Mesodermal cell (in vitro differentiated cells): ENCODE measurements around the gene SNRPA.
A peak's percentile ranks its signal among the peaks of the same experiment; 100 is the strongest.
"Not testable (repeated sequence)": the region's sequence is repeated elsewhere in the genome, so short reads cannot be mapped to it uniquely, and the experiment has no call there.

Experiments
- H3K27ac ChIP-seq: 2 replicates; pipeline ENCODE4 v1.7.0; 2013; ENCODE audit warnings: mild to moderate bottlenecking, low read depth, low read length, moderate library complexity; ENCODE audit not compliant: severe bottlenecking
- H3K36me3 ChIP-seq: 2 replicates; pipeline ENCODE4 v1.7.1; 2013; ENCODE audit warnings: mild to moderate bottlenecking, low read length, moderate library complexity; ENCODE audit not compliant: control insufficient read depth, insufficient read depth
- H3K4me1 ChIP-seq: one replicate; pipeline ENCODE4 v1.7.1; 2013; ENCODE audit warnings: mild to moderate bottlenecking, low read length; ENCODE audit not compliant: insufficient read depth, control insufficient read depth, poor library complexity, severe bottlenecking
- H3K4me3 ChIP-seq: 2 replicates; pipeline ENCODE4 v1.7.0; 2013; ENCODE audit warnings: low read length, control low read depth, mild to moderate bottlenecking; ENCODE audit not compliant: insufficient read depth, poor library complexity, severe bottlenecking; ENCODE audit errors: extremely low read depth
- H3K9me3 ChIP-seq: 2 replicates; pipeline ENCODE4 v1.7.1; 2013; ENCODE audit warnings: mild to moderate bottlenecking, low read length, moderate library complexity; ENCODE audit not compliant: control insufficient read depth
- WGBS, 2 experiments: methylation state at CpG; one replicate each; pipeline ENCODE4 v1.1.5; 2013; ENCODE audit warnings: missing lambda C conversion rate in 2 of 2; ENCODE audit not compliant: insufficient coverage in 2 of 2; 5-methylcytosine and 5-hydroxymethylcytosine counted together

Gene SNRPA

GRCh38 chr19:40777937-40778705, 27.1 kb downstream of the SNRPA start, which contains the start of gene RAB4B:
TSS of gene RAB4B (plus strand) at chr19:40778247. CDS start at chr19:40778376, 129 bp downstream.
- peak within 1 kb of the TSS; percentile 68 for H3K4me3 ChIP-seq
- peaks cover 17% of the 10 kb centered on the region for H3K4me1 ChIP-seq
- 0 to 1% methylated on average over 41 to 46 of the region's 56 CpGs for WGBS, 2 experiments
- peaks cover 9% of the 10 kb centered on the region for H3K36me3 ChIP-seq
- no peaks in the 10 kb centered on the region for H3K9me3 ChIP-seq
- H3K27ac ChIP-seq: peak within 1 kb of the TSS; percentile 100

GRCh38 chr19:40778706-40779284, 27.8 kb downstream of the SNRPA start:
- peak overlapping the region; percentile 100 for H3K27ac ChIP-seq
- H3K36me3 ChIP-seq: peaks cover 6% of the 10 kb centered on the region
- H3K4me3 ChIP-seq: peak overlapping the region; percentile 68
- H3K9me3 ChIP-seq: no peaks in the 10 kb centered on the region
- 4 to 9% methylated on average over 6 of the region's 7 CpGs for WGBS, 2 experiments
- peaks cover 17% of the 10 kb centered on the region for H3K4me1 ChIP-seq

- WGBS, 2 experiments: 89 to 96% methylated on average over 5 of the region's 5 CpGs
These were observed 29.6 kb downstream of the SNRPA start for GRCh38 chr19:40780582-40780981.

GRCh38 chr19:40781140-40781539, 30.1 kb downstream of the SNRPA start:
- no peak overlapping the region for H3K4me3 ChIP-seq
- H3K27ac ChIP-seq: no peak overlapping the region
- no peaks in the 10 kb centered on the region for H3K9me3 ChIP-seq
- WGBS, 2 experiments: 97 to 99% methylated on average over 4 of the region's 7 CpGs
- H3K4me1 ChIP-seq: no peaks in the 10 kb centered on the region
- peaks cover 9% of the 10 kb centered on the region for H3K36me3 ChIP-seq

More at GRCh38 chr19:40780582-40780981, 29.6 kb downstream of the SNRPA start:
- no peaks in the 10 kb centered on the region for H3K9me3 ChIP-seq
- H3K4me1 ChIP-seq: peaks cover 2% of the 10 kb centered on the region
- peaks cover 9% of the 10 kb centered on the region for H3K36me3 ChIP-seq
- no peak overlapping the region for H3K27ac ChIP-seq
- H3K4me3 ChIP-seq: no peak overlapping the region

- no peaks in the 10 kb centered on the region for H3K9me3 ChIP-seq
- H3K27ac ChIP-seq: no peak overlapping the region
- WGBS, 2 experiments: 97 to 100% methylated on average over 6 of the region's 14 CpGs
- H3K4me3 ChIP-seq: no peak overlapping the region
- H3K4me1 ChIP-seq: no peaks in the 10 kb centered on the region
- peaks cover 14% of the 10 kb centered on the region for H3K36me3 ChIP-seq
These were observed 32.7 kb downstream of the SNRPA start for GRCh38 chr19:40783711-40784110.

- WGBS, 2 experiments: 94 to 100% methylated on average over 1 to 2 of the region's 2 CpGs
- H3K27ac ChIP-seq, H3K4me1 ChIP-seq, H3K9me3 ChIP-seq, H3K4me3 ChIP-seq: not testable (repeated sequence)
- H3K36me3 ChIP-seq: peaks cover 14% of the 10 kb centered on the region
These were observed 33.1 kb downstream of the SNRPA start for GRCh38 chr19:40784146-40784545.

- WGBS, 2 experiments: 83 to 87% methylated on average over 1 of the region's 1 CpG
- H3K27ac ChIP-seq: no peak overlapping the region
- H3K36me3 ChIP-seq: peaks cover 9% of the 10 kb centered on the region
- no peaks in the 10 kb centered on the region for H3K4me1 ChIP-seq
- no peak overlapping the region for H3K4me3 ChIP-seq
- no peaks in the 10 kb centered on the region for H3K9me3 ChIP-seq
These were observed 34.5 kb downstream of the SNRPA start for GRCh38 chr19:40785526-40785925.

- Histone ChIP-seq H3K36me3 (peaks cover 10% of the 10 kb centered on the region), H3K4me3 (no peak overlapping the region), H3K9me3 (no peaks in the 10 kb centered on the region), H3K4me1 (no peaks in the 10 kb centered on the region), H3K27ac (no peak overlapping the region)
- WGBS, 2 experiments: 93 to 95% methylated on average over 22 to 23 of the region's 25 CpGs
These were observed 35.3 kb downstream of the SNRPA start for GRCh38 chr19:40786060-40787037.

- no peak overlapping the region for H3K27ac ChIP-seq
- 72 to 73% methylated on average over 6 to 7 of the region's 7 CpGs for WGBS, 2 experiments
- peaks cover 15% of the 10 kb centered on the region for H3K36me3 ChIP-seq
- H3K4me1 ChIP-seq: no peaks in the 10 kb centered on the region
- H3K4me3 ChIP-seq: no peak overlapping the region
- no peaks in the 10 kb centered on the region for H3K9me3 ChIP-seq
These were observed 40.3 kb downstream of the SNRPA start for GRCh38 chr19:40791349-40791748.

GRCh38 chr19:40791996-40792395, 41.0 kb downstream of the SNRPA start:
- Histone ChIP-seq H3K9me3 (no peaks in the 10 kb centered on the region), H3K27ac (no peak overlapping the region), H3K4me3 (no peak overlapping the region), H3K4me1 (no peaks in the 10 kb centered on the region), H3K36me3 (peaks cover 10% of the 10 kb centered on the region)
- 86 to 94% methylated on average over 3 of the region's 3 CpGs for WGBS, 2 experiments
